ENCODE results near the gene RBBP8NL. TPM values are rescaled to one million over a fixed set of nuclear protein-coding genes. Genes with fewer than 3 reads are reported as not detected.

RBBP8NL gene
- total RNA-seq, 6 experiments from 2014 or later, result not detected

DNA sequence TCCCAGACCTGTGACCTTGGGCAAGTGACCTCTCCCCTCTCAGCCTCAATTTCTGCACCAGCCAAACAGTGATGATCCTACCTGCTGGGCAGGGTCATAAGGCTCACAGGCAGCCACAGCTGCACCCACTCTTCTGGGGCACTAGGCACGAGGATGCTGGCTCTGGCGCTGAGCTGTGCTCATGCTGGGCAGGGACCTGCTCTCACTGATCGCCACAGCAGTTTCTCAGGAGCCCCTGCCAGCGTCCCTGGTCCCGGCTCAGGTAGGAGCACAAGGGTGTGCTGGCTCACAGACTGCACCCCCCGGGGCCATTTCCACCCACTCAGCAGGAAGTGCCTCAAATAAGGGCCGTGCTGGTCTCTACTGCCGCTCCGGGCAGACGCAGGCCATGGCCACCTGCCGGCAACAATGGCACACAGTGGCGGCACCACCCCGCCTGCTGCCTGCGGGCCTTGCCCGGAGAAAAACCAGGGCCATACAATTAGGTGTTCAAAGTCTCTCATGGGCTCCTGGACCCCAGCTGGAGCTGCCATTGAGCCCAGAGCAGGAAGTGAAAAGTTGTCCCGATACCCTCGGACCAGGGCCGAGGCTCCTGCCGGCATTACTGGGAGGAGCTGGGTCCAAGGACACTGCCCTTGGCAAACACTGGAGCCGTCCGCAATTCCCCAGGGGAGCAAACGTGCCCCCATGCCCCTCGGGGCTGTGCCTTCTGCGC lies 15.7 kb downstream of the RBBP8NL start:
- Histone ChIP-seq H3K27ac (no peak overlapping the region), H3K9me3 (no peaks in the 10 kb centered on the region), H3K27me3 (no peaks in the 10 kb centered on the region), H3K36me3 (no peaks in the 10 kb centered on the region), H3K4me3 (no peak overlapping the region), H3K4me1 (peaks cover 0 to 8% (median 0%) of the 10 kb centered on the region in 4 donors)
- no peak for DNase-seq
- no peak for TF ChIP-seq POLR2A (IDR thresholded peaks at IDR 0.05)
- TF ChIP-seq, protein P1, sequence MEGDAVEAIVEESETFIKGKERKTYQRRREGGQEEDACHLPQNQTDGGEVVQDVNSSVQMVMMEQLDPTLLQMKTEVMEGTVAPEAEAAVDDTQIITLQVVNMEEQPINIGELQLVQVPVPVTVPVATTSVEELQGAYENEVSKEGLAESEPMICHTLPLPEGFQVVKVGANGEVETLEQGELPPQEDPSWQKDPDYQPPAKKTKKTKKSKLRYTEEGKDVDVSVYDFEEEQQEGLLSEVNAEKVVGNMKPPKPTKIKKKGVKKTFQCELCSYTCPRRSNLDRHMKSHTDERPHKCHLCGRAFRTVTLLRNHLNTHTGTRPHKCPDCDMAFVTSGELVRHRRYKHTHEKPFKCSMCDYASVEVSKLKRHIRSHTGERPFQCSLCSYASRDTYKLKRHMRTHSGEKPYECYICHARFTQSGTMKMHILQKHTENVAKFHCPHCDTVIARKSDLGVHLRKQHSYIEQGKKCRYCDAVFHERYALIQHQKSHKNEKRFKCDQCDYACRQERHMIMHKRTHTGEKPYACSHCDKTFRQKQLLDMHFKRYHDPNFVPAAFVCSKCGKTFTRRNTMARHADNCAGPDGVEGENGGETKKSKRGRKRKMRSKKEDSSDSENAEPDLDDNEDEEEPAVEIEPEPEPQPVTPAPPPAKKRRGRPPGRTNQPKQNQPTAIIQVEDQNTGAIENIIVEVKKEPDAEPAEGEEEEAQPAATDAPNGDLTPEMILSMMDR (IDR thresholded peaks at IDR 0.05), result no peak
- intact Hi-C loops (cut with DNase I), result loop anchor here in 1 of 2 donors (10.0 kb wide), 1 partner anchor 373 kb away; no protein-coding TSS in a partner anchor
- no peak for ATAC-seq
- WGBS (ENCODE audit: insufficient coverage, low coverage, low lambda C conversion rate, missing lambda C conversion rate), result 30% methylated on average over 4 of the region's 24 CpGs

DNA sequence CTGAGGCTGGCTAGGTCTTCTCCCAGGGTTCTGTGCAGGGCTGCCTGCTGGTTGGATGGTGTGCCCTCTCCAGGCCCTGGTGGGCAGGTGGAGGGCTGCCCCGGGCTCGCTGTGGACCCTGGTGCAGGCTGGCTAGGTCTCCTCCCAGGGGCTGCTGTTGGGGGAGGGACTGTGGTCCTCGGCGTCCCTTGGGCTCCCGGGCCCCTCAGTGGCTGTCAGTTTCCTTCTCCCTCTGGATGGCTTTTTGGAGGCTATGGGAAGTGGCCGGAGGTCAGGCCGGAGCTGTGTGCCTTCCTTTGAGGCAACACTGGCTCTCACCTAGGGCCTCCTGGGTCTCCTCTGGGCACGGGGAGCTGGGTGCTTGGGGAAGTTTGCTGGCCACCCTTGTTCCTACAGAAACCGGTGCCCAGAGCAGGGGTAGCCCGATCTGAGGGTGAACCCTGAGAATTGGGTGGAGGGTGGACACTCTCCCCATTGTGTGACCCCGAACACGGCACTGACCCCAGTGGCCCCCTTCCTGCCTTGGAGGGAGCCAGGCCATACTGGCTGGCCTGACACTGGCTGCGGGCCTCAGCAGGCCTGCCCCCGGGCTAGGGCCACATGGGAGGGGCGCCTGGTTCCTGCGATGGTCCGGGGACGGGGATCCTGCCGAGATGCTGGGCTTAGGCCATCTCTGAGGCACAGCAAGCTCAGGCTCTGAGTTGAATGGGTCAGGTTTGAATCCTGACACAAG lies 16.4 kb downstream of the RBBP8NL start:
- no CpG with 5 or more reads among the region's 19 CpGs for WGBS (ENCODE audit: insufficient coverage, low coverage, low lambda C conversion rate, missing lambda C conversion rate)
- ATAC-seq, result no peak
- no peak overlapping the region for H3K4me3 ChIP-seq
- DNase-seq, result no peak
- no peaks in the 10 kb centered on the region for H3K27me3 ChIP-seq
- intact Hi-C loops (cut with DNase I), result loop anchor here in 1 of 2 donors (10.0 kb wide), 1 partner anchor 374 kb away; no protein-coding TSS in a partner anchor
- TF ChIP-seq, protein P1 (IDR thresholded peaks at IDR 0.05), result no peak
- no peak for TF ChIP-seq POLR2A (IDR thresholded peaks at IDR 0.05)
- H3K27ac ChIP-seq, result no peak overlapping the region
- H3K36me3 ChIP-seq, result no peaks in the 10 kb centered on the region
- H3K9me3 ChIP-seq, result no peaks in the 10 kb centered on the region
- peaks cover 0 to 15% (median 3%) of the 10 kb centered on the region in 4 donors for H3K4me1 ChIP-seq

DNA sequence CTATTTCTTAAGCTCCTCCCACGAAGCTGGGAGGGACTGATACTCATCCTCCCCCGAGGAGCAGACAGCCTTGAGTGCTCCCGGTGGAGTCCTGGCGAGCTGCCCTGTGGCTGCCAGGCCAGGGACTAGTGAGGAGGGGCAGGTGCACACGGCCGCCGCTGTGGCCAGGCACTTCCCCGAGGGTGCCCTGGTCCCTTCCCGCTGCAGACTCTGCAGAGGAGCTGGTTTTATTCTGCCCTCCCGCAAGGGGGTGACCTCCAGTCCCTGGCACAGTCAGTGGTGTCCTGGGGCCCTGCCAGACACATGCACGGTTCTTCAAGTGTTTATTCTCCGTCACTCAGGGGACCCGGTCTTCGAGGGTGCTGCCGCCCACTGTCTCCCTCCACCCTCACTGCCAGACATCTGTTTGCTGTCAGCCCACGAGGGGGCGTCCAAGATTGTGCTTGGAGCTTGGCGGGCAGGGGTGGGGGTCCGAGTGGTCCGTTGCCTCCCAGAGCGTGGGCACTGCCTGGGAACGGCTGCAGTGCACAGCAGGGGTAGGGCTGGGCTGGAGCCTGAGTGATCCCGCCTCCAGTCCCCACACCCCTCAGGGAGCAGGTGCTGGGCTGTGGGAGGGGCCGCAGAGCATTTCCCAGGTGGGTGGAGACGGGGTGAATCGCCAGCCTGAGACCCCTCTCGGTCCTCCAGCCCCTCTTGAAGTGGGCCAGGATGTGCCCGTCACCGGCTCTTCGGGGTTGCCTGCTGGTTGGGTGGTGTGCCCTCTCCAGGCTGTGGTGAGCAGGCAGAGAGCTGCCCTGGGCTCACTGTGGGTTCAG lies 17.2 kb downstream of the RBBP8NL start:
- intact Hi-C loops (cut with DNase I), result loop anchor here in 1 of 2 donors (10.0 kb wide), 1 partner anchor 375 kb away; no protein-coding TSS in a partner anchor
- TF ChIP-seq, protein P1 (IDR thresholded peaks at IDR 0.05), result peak; percentile 13 to 40 (median 37)
- no peak for TF ChIP-seq POLR2A (IDR thresholded peaks at IDR 0.05)
- Histone ChIP-seq H3K27ac (no peak overlapping the region), H3K36me3 (no peaks in the 10 kb centered on the region), H3K9me3 (no peaks in the 10 kb centered on the region), H3K27me3 (no peaks in the 10 kb centered on the region), H3K4me3 (no peak overlapping the region), H3K4me1 (peaks cover 0 to 19% (median 6%) of the 10 kb centered on the region in 4 donors)
- WGBS (ENCODE audit: insufficient coverage, low coverage, low lambda C conversion rate, missing lambda C conversion rate), result 0% methylated on average over 1 of the region's 30 CpGs
- DNase-seq (no peak), ATAC-seq (no peak)

DNA sequence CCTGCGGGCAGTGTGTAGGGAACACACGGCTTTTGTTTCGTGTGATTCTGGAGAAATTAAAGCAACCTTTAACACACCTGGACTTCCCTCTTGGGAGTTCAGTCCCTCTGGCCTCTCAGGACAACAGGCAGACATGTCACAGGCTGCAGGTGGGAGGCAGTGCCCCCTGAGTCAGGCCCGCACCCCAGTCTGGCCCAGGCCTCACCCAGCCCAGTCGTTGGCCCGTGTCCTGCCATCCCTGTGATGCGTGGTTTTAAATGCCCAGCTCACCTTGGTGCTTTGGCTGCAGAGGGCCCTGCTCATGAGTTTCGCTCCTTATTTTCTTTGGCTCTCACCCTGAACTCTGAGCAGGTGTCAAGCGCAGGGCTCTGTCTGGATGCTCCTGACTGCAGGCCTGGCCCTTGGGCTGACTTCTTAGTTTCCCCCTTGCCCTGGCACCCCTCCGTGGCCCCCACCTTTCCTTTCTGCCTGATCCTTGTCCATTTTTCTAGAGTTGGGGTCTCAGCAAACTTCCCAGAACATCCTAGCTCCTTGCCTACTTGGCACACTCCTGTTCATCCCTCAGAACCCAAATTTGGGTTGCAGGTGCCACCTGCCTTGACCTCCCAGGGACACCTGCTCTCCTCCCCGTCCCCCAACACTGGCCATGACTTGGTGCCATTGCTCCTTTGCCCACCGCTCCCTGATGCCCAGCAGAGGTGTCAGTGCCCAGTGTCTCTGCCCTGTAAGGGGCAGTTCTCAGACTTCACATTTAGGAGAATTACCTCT lies 18.1 kb downstream of the RBBP8NL start:
- H3K4me3 ChIP-seq, result no peak overlapping the region
- DNase-seq (no peak), ATAC-seq (no peak)
- no peak for TF ChIP-seq POLR2A (IDR thresholded peaks at IDR 0.05)
- TF ChIP-seq, protein P1 (IDR thresholded peaks at IDR 0.05), result no peak
- WGBS (ENCODE audit: insufficient coverage, low coverage, low lambda C conversion rate, missing lambda C conversion rate), result 82% methylated on average over 3 of the region's 12 CpGs
- H3K9me3 ChIP-seq, result no peaks in the 10 kb centered on the region
- H3K36me3 ChIP-seq, result no peaks in the 10 kb centered on the region
- H3K27ac ChIP-seq, result no peak overlapping the region
- no peaks in the 10 kb centered on the region for H3K27me3 ChIP-seq
- H3K4me1 ChIP-seq, result peaks cover 0 to 19% (median 6%) of the 10 kb centered on the region in 4 donors
- intact Hi-C loops (cut with DNase I), result no loop called here
